IPS-NIHi7 (cell line): ENCODE data around the gene TTC32.

Experiments used
- DNase-seq: peaks from one replicate; pipeline ENCODE4 v3.0.0; 2012; ENCODE audit warnings: mixed read lengths; ENCODE audit errors: extremely low spot score

The TTC32 gene

DNA sequence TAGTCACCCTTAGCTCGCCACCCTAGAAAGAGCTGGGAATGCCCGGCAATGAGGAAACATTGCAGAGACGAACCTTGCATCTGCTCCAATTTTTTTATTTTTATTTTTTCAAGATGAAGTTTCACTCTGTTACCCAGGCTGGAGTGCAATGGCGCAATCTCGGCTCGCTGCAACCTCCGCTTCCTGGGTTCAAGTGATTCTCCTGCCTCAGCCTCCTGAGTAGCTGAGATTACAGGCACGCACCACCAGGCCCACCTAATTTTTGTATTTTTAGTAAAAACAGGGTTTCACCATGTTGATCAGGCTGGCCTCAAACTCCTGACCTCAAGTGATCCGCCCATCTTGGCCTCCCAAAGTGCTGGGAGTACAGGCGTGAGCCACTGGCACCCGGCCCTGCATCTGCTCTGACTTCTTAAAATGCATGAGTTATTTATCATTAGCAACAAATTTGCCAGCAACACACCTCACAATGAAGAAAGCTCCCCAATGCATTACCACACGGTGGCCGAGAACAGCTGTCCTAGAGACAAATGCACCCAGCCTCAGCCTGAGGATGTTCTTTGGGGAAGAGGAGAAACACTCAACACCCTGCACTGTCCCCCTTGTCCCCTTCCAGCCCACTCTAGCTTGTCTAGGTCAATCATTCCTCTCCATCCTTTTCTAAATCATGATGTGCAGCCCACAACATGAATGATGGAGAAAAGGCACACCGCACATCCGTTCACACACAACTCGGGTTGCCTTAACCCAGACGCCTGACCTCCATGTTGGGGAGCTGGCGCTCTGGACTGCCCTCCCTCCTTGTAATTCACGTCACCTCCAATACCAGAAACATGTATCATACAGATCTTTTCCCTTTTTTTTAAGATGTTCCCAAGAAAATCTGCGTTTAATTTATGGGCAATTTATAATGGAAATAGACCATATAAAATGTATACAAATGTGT is 46.9 kb downstream of the TTC32 start:
- no peak for DNase-seq

DNA sequence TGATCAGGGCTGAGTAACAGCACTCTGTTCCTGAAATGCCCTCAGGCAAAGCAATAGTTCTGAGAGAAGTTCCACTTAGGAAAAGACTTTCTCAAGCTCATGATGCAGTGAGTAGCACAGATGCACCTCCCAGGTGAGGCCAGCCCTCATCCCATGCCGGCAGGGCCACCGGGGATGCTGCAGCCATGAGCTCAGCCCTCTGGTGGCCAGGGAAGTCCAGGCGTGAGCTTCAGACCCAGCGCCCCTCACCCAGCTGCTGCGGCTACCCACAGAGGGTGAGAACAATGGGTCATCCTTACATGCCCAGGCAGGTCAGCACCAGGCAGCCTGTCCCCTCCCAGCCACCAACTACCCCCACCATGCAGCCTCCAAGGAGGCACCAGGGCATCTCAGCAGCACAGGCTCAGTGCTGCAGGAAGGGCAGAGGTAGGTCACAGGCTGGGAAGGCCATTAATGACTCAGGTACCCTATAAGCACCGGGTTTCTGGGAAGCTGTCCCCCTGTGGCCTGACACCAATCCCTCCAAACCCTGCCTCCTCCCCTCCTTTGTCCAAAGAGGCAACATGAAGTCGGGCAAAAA is 50.6 kb downstream of the TTC32 start:
- DNase-seq, result peak; percentile 78

DNA sequence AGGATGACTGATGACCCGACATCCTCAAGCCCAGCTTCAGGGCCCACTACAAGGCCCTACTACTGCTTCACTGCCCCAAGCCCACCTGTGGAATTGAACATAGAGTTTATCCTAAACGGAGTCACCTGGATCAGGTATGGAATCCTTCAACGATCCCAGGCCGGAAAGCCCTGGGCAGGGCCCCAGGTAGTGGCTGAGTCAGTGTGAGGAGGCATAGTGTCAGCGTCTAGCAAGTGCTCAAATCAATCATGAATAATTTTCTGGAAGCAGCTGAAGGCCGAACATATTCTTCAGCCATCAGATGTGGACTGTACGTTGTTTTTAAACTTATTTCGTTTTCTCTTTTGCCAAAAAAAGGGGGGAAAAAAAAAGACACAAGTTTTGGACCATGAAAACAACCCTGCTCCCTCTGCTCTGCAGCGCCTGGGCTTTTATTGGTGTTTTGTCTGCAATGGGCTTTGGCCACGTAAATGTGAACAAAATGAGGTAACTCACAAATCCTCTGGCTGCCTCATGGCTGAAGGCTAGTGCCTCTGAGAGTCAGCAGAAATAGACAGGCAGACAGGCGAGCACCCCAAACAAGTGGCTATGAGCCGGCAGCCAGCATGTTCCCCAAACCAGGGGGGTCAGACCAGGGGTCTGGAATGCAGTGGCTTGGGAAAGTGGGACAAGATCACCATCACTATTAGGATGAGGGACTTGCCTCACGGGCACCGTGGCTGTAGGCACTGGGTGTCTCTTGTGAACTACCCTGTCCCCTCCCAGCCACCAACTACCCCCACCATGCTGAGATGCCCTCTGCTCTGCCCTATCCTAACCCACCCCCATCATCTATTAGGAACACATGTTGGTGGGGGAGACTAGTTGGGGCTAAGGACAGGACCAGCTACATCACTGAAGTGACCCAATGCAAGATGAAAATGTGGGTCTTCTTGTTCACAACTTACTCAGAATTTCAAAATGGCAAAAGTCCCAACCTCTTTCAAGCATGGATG is 51.4 kb downstream of the TTC32 start:
- DNase-seq, result no peak

DNA sequence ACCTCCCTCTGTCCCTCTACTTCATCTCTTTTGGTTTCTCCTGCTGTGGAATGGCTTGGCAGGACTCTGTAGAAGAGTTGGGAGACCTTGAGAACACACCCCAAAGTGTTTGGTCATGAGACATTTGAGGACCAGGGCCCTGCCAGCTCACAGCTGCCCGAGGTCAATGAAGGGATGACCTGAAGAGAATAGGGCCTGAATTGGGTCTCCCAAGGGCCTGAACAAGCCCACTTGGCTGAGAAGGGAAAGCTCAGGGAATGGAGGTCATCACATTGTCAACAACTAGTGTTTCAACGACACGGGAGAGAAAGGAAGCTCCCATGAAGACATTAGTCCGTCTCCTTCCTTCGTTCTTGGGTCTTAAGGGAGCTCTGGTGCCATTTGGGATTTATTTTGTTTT is 52.8 kb downstream of the TTC32 start:
- DNase-seq, result no peak

DNA sequence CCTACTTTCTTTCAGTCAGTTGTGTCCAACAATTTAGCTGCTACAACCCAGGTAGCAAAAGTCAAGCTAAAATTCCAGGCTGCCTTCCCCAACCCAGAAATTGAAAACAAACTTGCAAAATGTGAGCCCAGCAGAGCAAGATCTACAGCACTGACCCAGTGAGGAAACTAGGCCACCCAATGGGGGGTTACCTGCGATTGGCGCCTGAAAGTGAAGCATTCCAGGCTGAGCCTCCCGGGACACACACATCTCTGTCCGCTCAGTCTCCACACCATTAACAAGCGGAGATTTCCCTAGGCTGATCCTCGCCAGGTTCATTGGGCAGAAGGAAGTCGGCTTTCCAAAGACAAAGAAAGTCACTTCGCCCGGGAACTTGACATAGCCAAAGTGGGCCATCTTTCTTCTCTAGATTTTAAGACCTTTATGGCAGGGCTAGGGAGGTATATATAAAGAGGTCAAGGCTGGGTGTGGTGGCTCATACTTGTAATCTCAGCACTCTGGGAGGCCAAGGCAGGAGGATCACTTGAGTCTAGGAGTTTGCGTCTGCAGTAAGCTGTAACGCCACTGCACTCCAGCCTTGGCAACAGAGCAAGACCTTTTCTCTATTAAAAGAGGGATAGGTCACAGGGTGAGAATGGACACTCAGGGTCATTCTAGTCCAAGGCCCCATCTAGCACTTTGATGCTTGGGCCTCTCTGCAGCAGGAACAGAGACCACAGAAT is 53.6 kb downstream of the TTC32 start:
- DNase-seq, result no peak

DNA sequence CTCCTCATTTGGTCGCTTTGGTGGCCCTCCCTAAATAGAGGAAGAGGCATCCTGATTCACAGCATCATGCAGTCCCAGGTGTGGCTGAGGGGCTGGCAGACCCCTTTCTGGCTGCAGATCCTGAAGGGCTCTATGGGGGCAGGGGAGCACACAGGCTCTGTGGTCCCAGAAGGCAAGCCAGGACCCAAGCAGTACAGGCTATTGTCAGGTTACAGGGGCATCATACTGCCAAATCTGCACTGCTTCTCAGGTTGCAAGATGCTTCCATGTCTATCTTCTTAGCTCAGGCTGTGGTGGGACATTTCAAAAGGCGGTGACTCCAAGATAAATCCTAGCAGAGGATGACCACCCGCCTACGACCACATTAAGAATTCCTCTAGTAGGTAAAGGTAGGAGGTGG is 54.3 kb downstream of the TTC32 start:
- no peak for DNase-seq
